ENCODE results near the gene OTOP3.
"Not testable (repeated sequence)": the region's sequence is repeated elsewhere in the genome, so short reads cannot be mapped to it uniquely, and the experiment has no call there.

Gene OTOP3

DNA sequence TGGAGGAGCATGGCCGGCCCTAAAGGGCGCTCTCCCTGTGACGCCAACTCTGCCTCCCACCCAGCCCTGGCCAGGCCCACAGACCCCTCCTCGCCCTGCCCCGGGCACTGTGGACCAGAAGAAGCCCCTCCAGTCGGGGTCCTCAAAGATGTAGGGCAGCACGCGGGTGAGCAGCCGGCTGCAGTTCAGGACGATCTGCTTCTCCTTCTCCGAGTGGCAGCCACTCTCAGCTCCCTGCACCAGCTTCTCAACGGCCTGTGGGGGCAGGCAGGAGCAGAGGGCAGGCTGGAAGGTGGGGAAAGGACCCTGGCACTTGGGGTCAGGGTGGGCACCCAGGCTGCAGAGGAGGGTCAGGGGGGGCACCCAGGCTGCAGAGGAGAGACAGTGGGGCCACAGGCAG lies 28.0 kb downstream of the OTOP3 start:
- DNase-seq, result peak; percentile 41

DNA sequence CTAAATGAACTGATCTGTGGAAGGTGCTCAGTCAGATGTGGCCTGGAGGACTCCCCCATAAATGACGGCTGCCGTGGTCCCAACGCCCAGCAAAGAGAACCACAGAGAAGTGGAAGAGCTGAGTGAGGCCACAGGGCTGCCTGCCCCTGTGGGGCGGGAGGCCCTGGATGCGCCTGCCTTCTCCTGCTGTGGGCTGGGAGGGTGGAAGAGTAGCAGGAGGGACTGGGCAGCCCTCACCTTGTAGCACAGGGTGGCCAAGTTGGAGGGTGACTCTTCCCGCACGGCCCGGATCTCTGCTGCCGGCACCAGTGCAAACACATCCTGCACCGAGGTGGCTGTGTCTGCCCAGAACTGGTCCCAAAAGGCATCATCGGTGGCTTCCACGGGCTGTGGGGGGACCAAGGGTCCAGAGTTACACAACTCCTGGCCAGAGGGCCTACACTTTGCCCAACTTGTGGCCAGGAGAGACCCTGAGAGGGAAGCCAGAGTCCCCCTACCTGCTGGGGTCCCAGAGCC lies 28.6 kb downstream of the OTOP3 start:
- no peak for DNase-seq

DNA sequence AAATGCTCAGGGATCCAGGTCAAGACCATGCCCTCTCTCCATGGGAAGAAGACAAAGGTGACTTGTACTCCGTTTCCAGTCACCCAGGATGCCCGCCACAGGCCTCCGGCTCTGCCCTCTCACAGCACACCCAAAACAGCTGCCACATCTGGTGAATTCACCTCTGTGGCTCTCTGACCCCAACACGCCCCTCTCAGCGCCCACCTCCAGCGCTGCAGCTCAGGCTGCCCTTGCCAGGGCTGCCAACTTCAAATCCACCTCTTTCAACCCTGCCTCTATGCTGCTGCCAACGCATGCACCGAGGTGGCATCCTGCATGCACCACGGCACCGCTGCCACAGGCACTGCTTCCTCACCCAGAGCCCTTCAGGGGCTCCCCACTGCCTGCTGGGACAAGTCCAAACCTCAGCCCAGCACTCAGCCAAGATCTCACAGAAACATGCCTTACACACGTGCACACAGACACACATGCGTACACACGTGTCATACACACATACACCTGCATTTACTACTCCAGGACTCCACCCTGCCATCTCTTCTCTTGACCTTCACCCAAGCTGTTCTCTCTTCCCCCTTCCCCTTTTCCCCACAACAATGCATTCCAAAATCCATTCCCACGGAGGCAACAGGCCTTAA lies 29.4 kb downstream of the OTOP3 start:
- no peak for DNase-seq

DNA sequence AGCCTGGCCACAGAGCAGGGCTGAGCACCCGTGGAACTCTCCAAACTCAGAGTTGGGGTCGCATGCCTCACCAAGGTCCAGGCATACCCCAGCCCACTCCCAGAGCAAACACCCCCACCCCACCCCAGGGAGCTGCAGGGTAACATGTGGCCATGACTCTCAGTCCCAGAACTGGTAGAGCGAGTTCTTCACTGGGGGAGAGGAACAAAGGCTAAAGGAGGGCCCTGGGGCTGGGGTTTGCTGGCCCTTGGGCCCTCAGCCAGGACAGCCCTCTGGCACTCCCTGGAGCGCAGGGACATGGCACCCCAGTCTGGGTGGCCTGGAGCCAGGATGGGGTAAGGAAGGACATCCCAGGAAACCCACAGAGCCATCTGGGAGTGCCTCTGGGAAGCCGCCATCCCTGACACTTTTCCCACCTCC lies 32.7 kb downstream of the OTOP3 start:
- no peak for DNase-seq

DNA sequence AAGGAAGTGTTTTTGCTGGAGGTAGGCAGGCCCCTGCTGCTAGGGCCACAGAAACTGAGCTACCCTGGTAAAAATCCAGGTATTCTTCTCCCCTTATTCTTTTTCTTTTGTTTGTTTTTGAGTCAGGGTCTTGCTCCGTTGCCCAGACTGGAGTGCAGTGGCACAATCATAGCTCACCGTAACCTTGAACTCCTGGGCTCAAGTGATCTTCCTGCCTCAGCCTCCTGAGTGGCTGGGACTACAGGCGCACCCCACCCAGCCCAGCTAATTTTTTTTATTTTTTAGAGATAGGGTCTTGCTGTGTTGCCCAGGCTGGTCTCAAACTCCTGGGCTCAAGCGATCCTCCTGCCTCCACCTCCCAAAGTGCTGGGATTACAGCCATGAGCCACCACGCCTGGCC lies 33.8 kb downstream of the OTOP3 start:
- DNase-seq, result not testable (repeated sequence)

DNA sequence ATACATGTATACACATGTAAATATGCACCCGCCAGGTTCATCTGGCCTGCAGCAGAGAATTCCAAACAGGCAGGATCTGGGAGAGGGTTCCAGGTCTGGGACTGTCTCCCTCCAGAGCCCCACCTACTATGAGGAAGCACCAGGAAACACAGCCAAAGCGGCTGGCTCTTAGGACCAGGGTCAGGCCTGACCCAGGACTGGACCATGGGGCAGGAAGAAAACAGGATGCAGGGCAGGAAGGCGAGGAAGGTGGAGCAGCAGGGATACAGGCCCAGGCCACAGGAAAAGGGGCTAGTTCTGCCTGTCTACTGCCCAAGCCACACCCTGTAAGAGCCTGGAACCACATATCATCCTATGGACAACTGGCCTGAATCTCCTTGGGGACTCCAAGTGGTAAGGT lies 34.7 kb downstream of the OTOP3 start:
- DNase-seq, result no peak

DNA sequence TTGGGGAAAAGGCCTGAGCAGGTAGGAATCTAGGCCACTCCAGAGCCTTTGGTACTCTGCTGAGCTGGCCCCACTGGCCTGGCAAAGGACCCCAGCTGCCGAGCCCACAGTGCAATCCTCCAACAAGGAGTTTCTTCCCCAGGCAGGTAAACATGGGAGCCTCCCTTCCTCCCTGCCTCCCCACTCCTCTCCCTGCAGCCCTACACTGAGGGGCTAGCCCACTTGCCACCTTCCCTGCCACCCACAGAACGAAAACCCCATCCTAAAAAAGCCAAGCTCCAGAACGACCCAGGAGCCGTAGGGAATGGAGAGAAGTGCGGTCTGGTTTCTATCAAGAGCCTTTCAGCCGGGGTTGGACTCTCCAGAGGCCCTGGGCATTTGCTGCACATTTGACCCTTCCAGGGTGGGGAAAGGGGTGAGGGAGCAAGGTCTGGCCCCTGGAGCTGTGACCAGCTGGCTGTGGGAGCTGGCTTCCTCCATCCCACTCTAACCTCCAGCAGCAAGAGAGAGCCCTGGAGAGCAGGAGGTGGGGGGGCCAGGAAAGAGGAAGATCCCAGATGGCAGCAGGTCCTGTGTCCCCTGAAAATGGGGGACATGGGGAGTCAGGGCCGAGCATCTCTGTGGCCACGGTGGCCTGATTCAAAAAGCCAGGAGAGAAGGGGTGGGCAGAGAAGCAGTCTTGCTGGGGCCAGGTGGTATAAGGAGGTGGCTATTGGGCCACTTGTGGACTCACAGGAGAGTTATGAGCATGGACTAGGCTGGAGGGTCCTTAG lies 35.6 kb downstream of the OTOP3 start:
- DNase-seq, result no peak

DNA sequence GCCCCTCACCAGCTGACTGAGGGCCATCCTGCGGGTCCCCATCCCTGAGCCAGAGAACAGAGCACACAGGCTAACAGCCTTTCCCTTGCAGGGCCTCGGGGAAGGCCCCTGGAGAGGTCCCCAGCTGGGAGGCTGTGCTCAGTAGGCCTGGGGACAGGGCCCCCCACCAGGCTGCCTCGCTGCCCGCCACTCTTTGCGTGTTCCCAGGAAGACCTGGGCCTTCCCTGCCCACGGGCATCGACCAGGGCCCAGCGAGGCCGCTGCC lies 36.1 kb downstream of the OTOP3 start:
- DNase-seq, result no peak

DNA sequence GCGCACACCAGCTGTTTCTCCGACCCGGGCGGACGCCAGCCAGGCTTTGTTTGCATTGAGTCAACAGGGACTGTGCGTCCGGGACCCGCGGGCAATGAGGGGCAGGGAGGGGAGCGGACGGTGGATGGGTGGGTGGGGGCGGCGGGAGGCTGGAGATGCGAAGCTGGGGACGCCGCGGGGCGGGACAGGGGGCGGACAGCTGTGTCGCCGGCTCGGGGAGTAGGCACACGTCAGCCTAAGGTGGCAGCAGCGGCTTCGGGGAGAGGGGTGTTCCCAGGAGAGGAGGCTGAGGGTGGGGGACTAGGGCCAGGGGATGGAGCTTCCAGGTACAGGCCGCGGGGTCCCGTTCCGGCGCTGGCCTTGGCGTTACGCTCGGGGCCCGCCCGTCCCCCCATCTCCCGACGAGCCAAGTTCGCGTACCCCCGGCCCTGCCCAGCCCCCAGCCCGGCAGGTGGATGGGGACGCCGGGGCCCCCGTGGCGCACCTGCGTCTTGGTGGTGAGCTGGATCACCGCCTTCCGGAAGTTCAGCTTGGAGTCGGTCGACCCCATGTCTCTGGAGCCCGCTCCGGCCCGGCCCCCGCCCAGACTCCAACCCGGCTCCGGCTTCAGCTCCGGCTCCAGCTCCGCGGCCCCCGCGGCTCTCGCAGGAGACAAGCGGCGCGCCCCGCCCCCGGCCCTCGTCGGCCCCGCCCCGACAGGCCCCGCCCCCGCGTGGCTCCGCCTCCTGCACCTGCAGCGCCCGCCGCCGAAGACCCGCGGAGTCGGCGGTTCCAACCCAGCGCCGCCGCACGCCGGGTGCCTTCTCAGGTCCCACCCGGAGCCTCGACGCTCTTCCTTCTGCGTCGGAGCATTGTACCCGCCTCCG lies 36.6 kb downstream of the OTOP3 start, which contains the start of gene HID1:
TSS of gene HID1 (minus strand) at position 653 of the 866 bp plus-strand sequence. CDS start at position 550, 103 bp downstream.
- DNase-seq, result peak; percentile 76

DNA sequence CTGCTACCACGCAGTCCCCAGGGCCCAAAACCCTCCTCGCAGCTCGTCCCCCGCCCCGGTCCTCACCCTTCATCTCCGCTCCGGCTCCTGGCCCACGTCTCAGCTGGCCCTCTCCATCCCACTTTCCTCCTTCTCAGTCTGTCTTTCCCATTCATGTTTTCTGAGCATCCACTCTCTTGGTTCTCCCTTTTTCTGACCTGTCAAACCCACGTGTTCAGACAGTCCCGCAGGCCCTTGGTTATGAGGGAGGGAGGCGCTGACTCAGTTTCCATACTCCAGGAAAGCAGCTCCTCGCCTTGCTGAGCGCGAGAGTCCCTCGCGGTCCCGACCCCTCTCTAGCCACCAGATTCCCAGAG lies 37.3 kb downstream of the OTOP3 start:
- no peak for DNase-seq

DNA sequence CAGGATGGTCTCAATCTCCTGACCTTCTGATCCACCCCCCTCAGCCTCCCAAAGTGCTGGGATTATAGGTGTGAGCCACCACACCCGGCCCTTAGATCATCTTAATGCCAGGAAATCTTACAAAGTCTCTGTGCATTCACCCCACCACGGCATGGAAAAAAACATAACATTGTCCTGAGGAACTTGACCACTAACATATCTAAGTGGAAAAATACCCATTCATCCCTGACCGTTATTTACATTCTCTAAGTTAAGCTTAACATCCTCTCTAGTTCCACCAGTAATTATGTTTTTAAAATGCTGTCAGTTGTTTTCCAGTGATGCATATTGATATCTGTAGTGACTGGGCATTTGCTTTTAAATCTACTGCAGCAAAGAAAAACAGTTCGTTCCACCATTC lies 40.2 kb downstream of the OTOP3 start:
- no peak for DNase-seq

DNA sequence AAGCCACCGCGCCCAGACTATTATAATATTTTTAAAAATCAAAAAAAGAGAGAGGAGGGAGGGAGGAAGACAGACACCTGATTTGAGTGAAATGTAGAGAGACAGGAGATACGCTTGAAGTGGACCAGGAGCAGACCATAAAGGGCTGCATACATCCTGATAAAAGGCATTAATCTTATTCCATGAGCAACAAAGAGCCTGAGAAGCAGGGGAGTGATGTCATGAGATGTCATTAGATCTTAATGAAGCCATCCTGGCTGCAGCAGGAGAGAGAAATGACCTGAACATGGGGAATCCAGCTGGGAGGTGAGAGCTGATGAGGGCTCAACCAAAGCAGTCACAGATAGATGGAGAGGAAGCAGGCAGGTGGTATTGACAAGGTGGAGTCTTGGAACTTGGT lies 42.1 kb downstream of the OTOP3 start:
- DNase-seq, result no peak

DNA sequence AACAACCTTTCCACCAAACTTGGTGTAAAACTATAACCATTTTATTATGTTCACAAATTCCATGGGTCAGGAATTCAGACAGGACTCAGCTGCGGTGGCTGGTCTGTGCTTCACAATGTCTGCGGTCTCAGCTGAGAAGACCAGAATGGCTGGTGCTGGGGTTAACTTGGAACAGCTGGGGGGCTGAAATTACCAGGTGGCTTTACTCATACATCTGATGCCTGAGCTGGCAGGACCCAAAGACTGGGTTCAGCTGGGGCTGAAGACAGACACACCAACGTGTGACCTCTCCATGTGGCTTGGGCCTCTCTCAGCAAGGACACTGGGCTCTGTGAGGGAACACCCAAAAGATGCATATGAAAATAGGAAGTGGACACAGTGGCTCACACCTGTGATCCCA lies 42.5 kb downstream of the OTOP3 start:
- DNase-seq, result no peak

DNA sequence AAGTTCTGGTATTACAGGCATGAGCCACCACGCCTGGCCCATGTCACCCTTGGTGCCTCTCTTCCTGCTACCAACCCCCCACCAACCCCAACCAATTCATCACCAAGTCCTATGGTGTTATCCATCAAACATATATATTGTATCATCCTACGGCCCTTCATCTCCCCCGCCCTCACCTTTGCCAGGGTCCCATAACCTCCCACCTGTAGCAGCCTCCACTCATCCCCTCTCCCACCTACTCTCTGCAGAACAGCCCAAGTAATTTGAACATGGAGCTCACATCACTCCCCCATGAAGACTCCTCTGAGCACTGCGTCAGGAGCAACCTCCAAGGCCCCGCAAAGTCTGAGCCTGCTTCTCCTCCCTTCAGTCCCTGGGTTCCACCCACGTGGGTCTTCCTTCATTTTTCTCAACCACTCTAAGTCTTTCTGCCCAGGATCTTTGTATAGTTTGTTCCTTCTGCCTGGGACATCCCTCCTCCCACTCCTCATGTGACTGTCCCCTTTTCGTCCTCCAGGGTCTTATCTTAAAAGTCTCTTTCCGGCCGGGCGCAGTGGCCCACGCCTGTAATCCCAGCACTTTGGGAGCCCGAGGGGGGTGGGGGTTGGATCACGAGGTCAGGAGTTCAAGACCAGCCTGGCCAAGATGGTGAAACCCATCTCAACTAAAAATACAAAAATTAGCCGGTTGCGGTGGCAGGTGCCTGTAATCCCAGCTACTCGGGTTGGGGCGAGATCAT lies 43.9 kb downstream of the OTOP3 start:
- no peak for DNase-seq

DNA sequence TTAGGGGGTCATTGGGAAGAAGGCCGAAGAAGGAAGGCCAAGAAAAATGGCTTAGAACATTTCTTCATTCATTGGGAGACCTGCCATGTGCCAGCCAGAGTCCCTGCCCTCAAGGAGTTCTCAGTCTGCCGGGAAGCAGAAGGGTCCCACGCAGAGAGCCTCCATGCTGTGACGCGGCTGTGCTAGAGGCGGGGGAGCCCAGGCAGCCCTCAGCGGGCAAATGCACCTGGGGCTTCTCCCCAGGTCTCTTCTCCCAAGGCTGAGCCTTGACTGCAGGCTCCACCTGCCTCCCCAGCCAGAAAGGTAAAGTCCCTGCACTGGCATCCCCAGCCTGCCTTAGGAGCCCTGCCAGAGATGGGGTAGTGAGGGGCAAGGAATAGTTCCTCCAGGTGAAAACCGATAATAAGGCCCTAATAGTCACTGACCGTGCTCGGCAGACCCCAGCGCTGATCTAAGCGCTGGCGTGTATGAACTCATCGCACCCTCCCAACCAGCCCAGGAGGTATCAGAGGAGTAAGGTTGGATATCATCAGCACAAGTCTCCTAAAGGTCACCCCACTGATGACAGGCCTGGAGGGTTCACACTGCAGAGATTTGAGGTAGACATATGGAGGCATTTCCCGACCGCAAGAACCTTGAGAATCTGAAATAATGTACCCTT lies 45.8 kb downstream of the OTOP3 start:
- no peak for DNase-seq

DNA sequence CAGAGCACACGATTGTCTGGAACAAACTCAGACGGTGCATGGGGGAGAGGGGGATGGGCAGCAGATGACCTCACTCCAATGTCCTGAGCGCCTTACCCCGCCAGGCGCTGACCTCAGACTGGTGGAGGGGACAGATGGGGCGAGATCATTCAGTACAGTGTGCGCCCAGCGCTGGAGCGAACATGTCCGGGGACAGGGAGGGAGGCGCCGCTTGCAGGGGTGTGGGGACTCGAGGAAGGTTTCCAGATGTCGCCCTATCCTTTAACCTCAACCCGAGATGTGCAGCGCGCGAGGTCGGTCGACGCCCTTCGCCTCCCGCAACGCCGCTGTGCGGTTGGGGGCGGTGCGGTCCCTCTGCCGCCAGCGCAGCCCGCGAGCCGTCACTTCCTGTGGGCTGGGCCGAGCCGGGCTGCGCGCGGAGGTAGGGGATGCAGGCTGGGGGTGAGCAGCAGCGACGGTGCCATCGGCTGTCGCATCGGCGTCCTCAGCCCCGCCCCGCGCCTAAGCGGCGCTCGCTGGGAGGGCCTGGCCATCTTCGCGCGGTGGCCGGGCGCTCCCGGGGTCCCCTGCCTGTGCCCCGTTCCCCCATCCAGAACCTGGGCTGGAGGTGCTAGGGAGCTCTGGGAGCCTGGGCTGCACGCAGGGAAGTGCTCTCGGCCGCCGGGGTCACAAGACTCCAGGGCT lies 46.4 kb downstream of the OTOP3 start:
- peak; percentile 93 for DNase-seq

DNA sequence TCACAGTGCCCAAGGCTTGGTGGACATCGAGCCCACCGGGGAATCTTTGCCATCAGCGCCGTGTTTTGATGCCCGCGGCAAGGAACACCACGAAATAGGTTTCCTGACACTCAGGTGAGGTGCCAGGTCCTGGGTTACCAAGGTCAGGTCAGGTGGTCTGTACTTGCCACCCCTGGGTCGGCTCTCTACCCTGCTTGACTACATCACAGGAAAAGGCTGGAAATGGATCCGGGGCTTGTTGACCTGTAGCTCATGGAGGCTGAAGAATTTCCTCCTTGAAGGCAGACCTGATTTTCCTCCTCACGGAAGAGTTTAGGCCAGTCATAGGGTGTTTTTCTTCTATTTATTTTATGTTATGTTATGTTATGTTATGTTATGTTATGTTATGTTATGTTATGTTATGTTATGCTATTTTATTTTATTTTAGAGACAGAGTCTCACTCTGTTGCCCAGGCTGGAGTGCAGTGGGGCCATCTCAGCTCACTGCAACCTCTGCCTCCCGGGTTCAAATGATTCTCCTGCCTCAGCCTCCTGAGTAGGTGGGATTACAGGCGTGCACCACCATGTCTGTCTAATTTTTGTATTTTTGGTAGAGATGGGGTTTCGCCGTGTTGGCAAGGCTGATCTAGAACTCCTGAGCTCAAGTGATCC lies 47.1 kb downstream of the OTOP3 start:
- DNase-seq, result peak; percentile 57

DNA sequence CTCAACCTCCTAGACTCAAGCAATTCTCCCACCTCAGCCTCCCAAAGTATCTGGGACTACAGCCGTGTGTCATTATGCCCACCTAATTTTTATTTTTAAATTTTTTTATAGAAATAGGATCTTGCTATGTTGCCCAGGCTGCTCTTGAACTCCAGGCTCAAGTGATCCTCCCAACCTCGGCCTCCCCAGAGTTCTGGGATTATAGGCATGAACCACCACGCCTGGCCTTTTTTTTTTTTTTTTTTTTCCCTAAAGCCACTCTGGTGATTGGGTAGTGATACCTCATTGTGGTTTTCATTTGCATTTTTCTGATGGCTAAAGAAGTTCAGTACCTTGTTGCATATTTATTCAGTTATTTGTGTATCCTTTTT lies 50.5 kb downstream of the OTOP3 start:
- no peak for DNase-seq

DNA sequence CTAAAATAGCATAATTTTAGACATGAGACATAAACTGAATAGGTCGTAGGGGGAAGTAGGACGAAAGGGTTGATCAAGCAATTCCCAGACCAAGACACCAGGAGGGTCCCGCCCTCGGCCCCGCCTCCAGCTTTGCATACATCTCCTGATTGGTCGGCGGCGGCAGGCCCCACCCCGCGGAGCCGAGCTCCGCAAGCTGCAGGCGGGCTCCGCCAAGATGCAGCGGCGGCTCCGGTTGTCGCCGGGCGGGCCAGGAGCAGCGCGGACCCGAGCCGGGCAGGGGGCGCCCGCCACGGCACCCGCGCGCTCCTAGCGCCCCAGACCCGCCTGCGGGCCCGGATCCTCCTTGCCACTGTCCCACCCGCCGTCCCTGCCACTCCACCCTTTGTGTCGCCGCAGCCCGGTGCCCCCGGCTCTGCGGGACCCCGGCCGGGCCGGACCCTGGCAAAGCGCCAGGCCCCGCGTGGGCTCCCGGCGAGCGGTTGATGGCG lies 51.8 kb downstream of the OTOP3 start, which contains the start of gene CDR2L:
TSS of gene CDR2L (plus strand) at position 215 of the 491 bp plus-strand sequence. CDS start 412 bp downstream, outside the sequence.
- DNase-seq, result peak; percentile 97

DNA sequence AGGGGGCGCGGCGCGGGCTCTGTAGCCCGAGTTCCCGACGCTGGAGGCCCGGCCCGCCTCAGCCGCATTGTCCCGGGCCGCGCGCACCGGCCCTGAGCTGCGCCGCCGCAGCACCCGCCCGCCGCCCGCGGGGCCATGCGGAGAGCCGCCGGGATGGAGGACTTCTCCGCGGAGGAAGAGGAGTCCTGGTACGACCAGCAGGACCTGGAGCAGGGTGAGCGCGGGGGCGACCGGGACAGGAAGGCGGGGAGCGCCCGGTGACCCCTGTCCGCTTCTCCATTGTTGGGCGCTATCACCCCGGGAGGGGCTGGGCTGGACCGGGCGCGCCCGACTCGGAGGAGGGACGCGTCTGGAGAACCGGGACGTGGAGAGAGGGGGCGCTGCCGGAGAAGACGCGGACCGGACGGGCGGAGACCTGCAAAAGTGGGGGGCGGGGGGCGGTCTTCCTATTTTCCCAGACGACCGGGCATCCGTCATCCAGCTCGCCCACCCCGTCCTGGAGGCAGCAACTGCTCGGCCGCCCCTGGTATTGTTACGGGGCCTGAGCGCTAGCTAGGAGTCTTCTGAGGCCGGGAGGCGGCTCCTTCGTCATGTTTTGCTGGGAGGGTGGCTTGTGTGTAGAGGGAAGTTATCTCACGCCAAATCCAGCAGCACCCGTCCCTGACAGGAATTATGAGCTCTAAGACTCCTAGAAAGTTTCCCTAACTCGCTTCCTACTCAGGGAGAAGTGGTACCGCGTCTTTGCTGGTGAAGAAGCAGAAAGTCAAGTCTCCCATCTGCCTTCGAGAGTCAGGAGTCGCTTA lies 52.4 kb downstream of the OTOP3 start:
- peak; percentile 63 for DNase-seq

All from NCI-H82 (cell line).